ENCODE measurements around the gene MAJIN. TPM values are rescaled to one million over a fixed set of nuclear protein-coding genes. Genes with fewer than 3 reads are reported as not detected.

MAJIN gene
- total RNA-seq, 4 donors from 2014 or later = not detected

GRCh38 chr11:64911142-64911541 lies 60.8 kb downstream of the MAJIN start:
- DNase-seq (no peak), ATAC-seq (no peak)
- intact Hi-C loops (cut with DNase I; ENCODE audit: low total_unique reads) = no loop called here
- Histone ChIP-seq H3K9me3 (no peaks in the 10 kb centered on the region), H3K4me1 (peaks cover 11% of the 10 kb centered on the region in 2 donors), H3K4me3 (no peak overlapping the region), H3K36me3 (peaks cover 0 to 84% of the 10 kb centered on the region in 2 donors), H3K27me3 (no peaks in the 10 kb centered on the region), H3K27ac (no peak overlapping the region)
- TF ChIP-seq POLR2A (IDR thresholded peaks at IDR 0.05) = no peak
- no peak for TF ChIP-seq CTCF (IDR thresholded peaks at IDR 0.05 in 4 of 5, conservative IDR thresholded peaks at IDR 0.05 in 1 of 5)
- in situ Hi-C loops (cut with MboI; ENCODE audit: low sequenced_read_pairs in 4 of 4) = no loop called here

- TF ChIP-seq POLR2A (IDR thresholded peaks at IDR 0.05) = no peak
- no peak for TF ChIP-seq CTCF (IDR thresholded peaks at IDR 0.05 in 4 of 5, conservative IDR thresholded peaks at IDR 0.05 in 1 of 5)
These were observed 61.3 kb downstream of the MAJIN start for GRCh38 chr11:64910451-64911093.

DNA sequence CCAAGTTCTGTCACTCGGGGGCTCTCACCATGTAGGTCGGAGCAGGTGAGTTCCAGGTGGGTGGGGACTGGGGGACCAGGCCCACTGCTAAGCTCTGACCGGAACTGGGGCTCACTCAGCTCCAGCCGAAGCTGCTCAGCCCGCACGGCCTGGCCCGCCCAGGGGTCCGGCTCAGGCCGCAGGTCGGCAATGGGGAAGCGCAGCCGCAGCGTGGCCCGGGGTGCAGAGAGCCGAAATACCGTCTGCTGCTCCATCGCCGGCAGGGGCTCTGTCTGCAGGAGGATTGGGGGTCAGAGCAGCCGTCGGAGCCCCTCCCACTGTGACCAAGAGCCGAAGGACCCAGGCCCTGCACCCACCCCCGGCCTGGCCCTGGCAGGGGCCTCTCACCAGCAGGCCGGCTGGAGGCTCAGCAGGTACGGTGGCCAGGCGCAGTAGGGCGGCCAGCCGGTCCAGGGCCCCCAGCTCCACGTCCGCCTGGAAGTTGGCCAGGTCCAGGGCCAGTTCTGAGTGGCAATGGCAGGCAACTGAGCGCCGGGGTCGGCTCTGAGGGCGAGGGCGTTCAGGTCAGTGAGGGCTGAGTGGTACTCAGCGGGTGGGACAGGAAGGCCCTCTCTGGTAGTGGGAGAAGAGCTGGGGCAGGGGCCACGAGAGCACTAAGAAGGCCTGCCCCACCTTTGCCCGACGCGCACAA lies 62.1 kb downstream of the MAJIN start:
- in situ Hi-C loops (cut with MboI; ENCODE audit: low sequenced_read_pairs in 4 of 4) = no loop called here
- no peak for DNase-seq
- TF ChIP-seq CTCF (IDR thresholded peaks at IDR 0.05 in 4 of 5, conservative IDR thresholded peaks at IDR 0.05 in 1 of 5) (no peak), POLR2A (IDR thresholded peaks at IDR 0.05) (no peak)
- Histone ChIP-seq H3K4me3 (no peak overlapping the region), H3K36me3 (peaks cover 0 to 97% of the 10 kb centered on the region in 2 donors), H3K4me1 (no peaks in the 10 kb centered on the region), H3K27me3 (no peaks in the 10 kb centered on the region), H3K9me3 (no peaks in the 10 kb centered on the region), H3K27ac (no peak overlapping the region)
- no peak for ATAC-seq
- intact Hi-C loops (cut with DNase I; ENCODE audit: low total_unique reads) = no loop called here

More at GRCh38 chr11:64910451-64911093, 61.3 kb downstream of the MAJIN start:
- Histone ChIP-seq H3K4me3 (no peak overlapping the region), H3K4me1 (peaks cover 5 to 6% of the 10 kb centered on the region in 2 donors), H3K27me3 (no peaks in the 10 kb centered on the region), H3K36me3 (peaks cover 0 to 89% of the 10 kb centered on the region in 2 donors), H3K27ac (no peak overlapping the region), H3K9me3 (no peaks in the 10 kb centered on the region)
- intact Hi-C loops (cut with DNase I; ENCODE audit: low total_unique reads) = no loop called here
- in situ Hi-C loops (cut with MboI; ENCODE audit: low sequenced_read_pairs in 4 of 4) = no loop called here
- no peak for ATAC-seq
- no peak for DNase-seq

DNA sequence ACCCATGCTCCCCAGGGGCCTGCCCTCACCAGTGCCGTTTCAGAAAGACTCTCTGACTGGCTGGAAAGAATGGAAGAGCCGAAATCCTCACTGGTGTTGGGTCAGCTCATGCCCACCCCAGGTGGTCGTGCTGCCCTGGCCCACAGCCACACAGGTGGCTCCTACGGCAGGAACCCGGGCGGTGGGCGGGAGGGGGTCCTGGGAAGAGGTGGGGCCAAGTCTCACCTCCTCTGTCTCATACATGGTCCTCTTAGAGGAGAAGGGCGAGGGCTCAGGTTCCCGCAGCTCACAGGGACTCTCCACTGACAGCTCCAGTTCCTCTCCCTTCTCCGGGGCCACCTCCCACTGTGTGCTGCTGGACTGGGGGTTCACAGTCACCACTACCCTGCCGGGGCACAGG lies 63.1 kb downstream of the MAJIN start:
- Histone ChIP-seq H3K4me3 (no peak overlapping the region), H3K27me3 (no peaks in the 10 kb centered on the region), H3K27ac (no peak overlapping the region), H3K9me3 (no peaks in the 10 kb centered on the region), H3K4me1 (no peaks in the 10 kb centered on the region), H3K36me3 (peaks cover 0 to 99% of the 10 kb centered on the region in 2 donors)
- no peak for ATAC-seq
- no peak for DNase-seq
- TF ChIP-seq POLR2A (IDR thresholded peaks at IDR 0.05) = no peak
- in situ Hi-C loops (cut with MboI; ENCODE audit: low sequenced_read_pairs in 4 of 4) (no loop called here), intact Hi-C loops (cut with DNase I; ENCODE audit: low total_unique reads) (no loop called here)

DNA sequence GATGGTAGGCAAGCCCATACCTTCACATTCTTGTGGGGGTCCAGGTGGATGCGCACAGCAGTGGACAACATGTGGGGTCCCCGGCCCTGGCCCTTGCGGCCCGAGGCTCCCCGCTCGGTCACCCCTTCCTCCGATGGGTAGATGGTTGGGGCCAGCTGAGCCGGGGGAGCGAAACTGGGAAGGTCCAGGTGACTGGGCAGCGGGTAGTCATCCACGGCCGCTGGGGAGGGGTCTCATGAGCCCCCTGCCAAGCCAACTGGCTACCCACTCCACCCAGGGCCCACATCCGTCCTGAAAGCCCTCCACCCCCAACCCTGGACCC lies 65.6 kb downstream of the MAJIN start:
- no peak for ATAC-seq
- Histone ChIP-seq H3K4me1 (no peaks in the 10 kb centered on the region), H3K9me3 (no peaks in the 10 kb centered on the region), H3K4me3 (no peak overlapping the region), H3K36me3 (peaks cover 7 to 99% of the 10 kb centered on the region in 2 donors), H3K27me3 (no peaks in the 10 kb centered on the region), H3K27ac (no peak overlapping the region)
- in situ Hi-C loops (cut with MboI; ENCODE audit: low sequenced_read_pairs in 4 of 4) (no loop called here), intact Hi-C loops (cut with DNase I; ENCODE audit: low total_unique reads) (no loop called here)
- TF ChIP-seq POLR2A (IDR thresholded peaks at IDR 0.05) (no peak), CTCF (IDR thresholded peaks at IDR 0.05 in 4 of 5, conservative IDR thresholded peaks at IDR 0.05 in 1 of 5) (no peak)
- no peak for DNase-seq
